Ishikawa (cell line): ENCODE results near the gene CCDC57.

Experiments
- CEBPB ChIP-seq: IDR thresholded peaks from 2 replicates; pipeline ENCODE4 v1.6.1; 2012
- CREB1 ChIP-seq: IDR thresholded peaks from 2 replicates; pipeline ENCODE4 v1.6.1; 2012; ENCODE audit warnings: low read depth
- EGR1 ChIP-seq: IDR thresholded peaks from 2 replicates; pipeline ENCODE4 v1.6.1; 2012
- EP300 ChIP-seq: IDR thresholded peaks from 2 replicates; pipeline ENCODE4 v1.6.1; 2012; ENCODE audit warnings: borderline replicate concordance
- FOXM1 ChIP-seq: IDR thresholded peaks from 2 replicates; pipeline ENCODE4 v1.6.1; 2012; ENCODE audit warnings: low read depth, borderline replicate concordance
- NFIC ChIP-seq: IDR thresholded peaks from 2 replicates; pipeline ENCODE4 v1.6.1; 2012
- RAD21 ChIP-seq: IDR thresholded peaks from 2 replicates; pipeline ENCODE4 v1.6.1; 2012; ENCODE audit warnings: low read depth
- TAF1 ChIP-seq: IDR thresholded peaks from 2 replicates; pipeline ENCODE4 v1.6.1; 2012; ENCODE audit warnings: low read depth, mild to moderate bottlenecking
- TCF12 ChIP-seq: IDR thresholded peaks from 2 replicates; pipeline ENCODE4 v1.6.1; 2012; ENCODE audit warnings: low read depth
- TEAD4 ChIP-seq: IDR thresholded peaks from 2 replicates; pipeline ENCODE4 v1.6.1; 2012
- YY1 ChIP-seq: IDR thresholded peaks from 2 replicates; pipeline ENCODE4 v1.6.1; 2012; ENCODE audit warnings: low read depth
- ZBTB7A ChIP-seq: IDR thresholded peaks from 2 replicates; pipeline ENCODE4 v1.6.1; 2012; ENCODE audit warnings: low read depth
- TF ChIP-seq, protein P1 (sequence below): IDR thresholded peaks from 2 replicates; pipeline ENCODE4 v1.6.1; 2012; ENCODE audit warnings: low read depth, mild to moderate bottlenecking
- TF ChIP-seq, protein P2 (sequence below): IDR thresholded peaks from 2 replicates; pipeline ENCODE4 v1.6.1; 2012
- TF ChIP-seq, protein P3 (sequence below): IDR thresholded peaks from 2 replicates; pipeline ENCODE4 v1.6.1; 2012

Gene CCDC57

DNA sequence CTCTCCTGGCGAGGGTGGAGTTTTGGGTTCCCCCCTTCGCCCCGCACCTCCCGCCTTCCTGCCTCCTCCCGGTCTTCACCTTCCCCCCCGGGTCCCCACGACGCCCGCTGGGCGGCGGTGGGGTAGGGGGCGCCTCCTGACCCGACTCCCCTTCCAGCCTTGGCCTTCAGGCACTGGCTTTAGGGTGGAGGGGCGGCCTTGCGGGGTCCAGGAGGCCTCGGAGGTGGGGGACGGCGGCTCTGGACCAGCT lies 18.6 kb upstream of the CCDC57 start:
- TF ChIP-seq NFIC = no peak
- TF ChIP-seq, protein P1, sequence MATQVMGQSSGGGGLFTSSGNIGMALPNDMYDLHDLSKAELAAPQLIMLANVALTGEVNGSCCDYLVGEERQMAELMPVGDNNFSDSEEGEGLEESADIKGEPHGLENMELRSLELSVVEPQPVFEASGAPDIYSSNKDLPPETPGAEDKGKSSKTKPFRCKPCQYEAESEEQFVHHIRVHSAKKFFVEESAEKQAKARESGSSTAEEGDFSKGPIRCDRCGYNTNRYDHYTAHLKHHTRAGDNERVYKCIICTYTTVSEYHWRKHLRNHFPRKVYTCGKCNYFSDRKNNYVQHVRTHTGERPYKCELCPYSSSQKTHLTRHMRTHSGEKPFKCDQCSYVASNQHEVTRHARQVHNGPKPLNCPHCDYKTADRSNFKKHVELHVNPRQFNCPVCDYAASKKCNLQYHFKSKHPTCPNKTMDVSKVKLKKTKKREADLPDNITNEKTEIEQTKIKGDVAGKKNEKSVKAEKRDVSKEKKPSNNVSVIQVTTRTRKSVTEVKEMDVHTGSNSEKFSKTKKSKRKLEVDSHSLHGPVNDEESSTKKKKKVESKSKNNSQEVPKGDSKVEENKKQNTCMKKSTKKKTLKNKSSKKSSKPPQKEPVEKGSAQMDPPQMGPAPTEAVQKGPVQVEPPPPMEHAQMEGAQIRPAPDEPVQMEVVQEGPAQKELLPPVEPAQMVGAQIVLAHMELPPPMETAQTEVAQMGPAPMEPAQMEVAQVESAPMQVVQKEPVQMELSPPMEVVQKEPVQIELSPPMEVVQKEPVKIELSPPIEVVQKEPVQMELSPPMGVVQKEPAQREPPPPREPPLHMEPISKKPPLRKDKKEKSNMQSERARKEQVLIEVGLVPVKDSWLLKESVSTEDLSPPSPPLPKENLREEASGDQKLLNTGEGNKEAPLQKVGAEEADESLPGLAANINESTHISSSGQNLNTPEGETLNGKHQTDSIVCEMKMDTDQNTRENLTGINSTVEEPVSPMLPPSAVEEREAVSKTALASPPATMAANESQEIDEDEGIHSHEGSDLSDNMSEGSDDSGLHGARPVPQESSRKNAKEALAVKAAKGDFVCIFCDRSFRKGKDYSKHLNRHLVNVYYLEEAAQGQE = no peak
- TF ChIP-seq TAF1 = 0 out of 2 replicates have a peak, but pooled peaks have one; percentile 12

DNA sequence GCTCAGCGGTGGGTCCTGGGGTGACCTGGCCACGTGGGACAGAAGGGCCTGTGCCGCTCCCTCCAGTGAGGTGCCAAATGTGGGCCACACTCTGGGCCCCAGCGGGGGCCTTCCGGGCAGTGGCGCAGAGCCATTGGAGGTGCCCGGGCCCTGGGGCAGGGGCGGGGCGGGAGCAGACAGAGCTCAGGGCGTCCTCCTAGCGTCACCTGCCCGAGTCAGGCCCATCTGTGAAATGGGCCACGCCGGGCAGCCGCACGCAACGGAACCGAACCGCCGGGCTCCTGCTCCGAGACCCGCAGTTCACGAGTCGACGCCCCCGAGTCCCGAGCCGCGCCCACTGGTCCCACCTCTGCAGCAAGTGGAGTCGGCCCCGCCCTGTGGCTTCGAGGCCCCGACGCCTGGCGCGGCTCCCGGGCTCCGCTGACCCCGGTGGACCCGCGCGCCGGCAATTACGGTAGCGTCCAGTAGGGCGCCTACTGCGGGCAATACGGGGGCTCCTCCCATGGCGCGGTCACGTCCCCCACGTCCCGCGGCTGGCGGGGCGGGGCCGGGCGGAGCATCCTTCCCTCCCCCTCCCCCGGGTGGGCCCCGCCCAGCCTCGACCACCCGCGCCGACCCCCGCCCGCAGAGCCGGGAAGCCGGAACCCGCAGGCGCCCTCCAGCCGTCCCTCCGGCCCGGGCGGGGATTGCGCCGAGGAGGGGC lies 18.1 kb upstream of the CCDC57 start:
- no peak for TF ChIP-seq CEBPB
- no peak for TF ChIP-seq TAF1
- no peak; the same call in 1 of the 2 replicates for TF ChIP-seq TEAD4
- peak; percentile 33; the same call in 1 of the 2 replicates for TF ChIP-seq YY1
- TF ChIP-seq EP300 = peak; percentile 48; the same call in 1 of the 2 replicates
- TF ChIP-seq, protein P2, sequence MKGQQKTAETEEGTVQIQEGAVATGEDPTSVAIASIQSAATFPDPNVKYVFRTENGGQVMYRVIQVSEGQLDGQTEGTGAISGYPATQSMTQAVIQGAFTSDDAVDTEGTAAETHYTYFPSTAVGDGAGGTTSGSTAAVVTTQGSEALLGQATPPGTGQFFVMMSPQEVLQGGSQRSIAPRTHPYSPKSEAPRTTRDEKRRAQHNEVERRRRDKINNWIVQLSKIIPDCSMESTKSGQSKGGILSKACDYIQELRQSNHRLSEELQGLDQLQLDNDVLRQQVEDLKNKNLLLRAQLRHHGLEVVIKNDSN = peak; percentile 78
- TF ChIP-seq RAD21 = no peak
- TF ChIP-seq, protein P1 = no peak
- TF ChIP-seq FOXM1 = no peak
- TF ChIP-seq ZBTB7A = peak; percentile 23; the same call in 1 of the 2 replicates
- TF ChIP-seq EGR1 = no peak
- TF ChIP-seq NFIC = peak; percentile 54
- TF ChIP-seq CREB1 = no peak
- peak; percentile 65; the same call in 1 of the 2 replicates for TF ChIP-seq TCF12
- TF ChIP-seq, protein P3, sequence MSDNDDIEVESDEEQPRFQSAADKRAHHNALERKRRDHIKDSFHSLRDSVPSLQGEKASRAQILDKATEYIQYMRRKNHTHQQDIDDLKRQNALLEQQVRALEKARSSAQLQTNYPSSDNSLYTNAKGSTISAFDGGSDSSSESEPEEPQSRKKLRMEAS = peak; percentile 84

DNA sequence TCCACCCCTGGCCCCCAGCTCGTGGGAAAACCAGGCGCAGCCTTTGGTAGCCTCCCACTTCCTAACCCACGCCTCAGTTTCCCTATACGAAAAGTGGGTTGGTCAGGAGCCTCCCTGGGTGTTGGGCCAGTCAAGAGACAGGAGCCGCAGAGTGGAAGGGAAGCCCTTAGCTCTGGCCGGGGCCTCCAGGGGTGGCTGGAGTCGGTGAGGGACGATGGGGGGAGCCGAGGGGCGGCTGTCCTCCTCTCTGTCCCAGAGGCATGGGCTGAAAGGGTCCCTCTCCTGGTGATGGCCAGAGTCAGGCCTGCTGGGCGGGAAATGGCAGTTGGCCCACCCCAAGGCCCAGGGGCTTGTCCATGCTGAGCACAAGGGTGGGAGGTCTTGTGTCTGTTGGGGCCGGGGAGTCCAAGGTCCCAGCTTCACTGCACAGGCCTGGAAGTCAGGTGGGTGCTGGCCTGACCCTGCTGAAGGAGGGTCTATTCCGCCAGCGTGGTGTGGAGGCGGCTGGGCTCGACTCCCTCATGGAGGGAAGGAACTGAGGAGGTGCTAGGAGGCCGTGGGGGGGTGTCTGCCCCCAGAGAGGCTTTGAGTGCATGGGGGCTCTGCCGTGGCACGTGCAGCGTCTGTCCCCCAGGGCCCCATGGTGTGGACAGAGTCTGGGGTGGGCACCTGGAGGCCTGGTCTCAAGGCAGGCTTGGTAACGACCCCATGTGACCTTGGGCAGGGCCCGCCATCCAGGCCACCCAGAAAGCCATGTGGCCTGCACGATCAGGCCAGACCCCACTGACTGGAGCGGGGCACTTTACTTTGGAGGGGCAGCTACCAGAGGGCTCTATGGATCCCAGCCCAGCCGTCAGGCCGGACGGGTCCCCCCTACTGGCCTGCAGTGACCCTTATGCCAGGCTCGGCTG lies 17.3 kb upstream of the CCDC57 start:
- TF ChIP-seq TAF1 = 0 out of 2 replicates have a peak, but pooled peaks have one; percentile 12
- TF ChIP-seq TEAD4 = no peak

DNA sequence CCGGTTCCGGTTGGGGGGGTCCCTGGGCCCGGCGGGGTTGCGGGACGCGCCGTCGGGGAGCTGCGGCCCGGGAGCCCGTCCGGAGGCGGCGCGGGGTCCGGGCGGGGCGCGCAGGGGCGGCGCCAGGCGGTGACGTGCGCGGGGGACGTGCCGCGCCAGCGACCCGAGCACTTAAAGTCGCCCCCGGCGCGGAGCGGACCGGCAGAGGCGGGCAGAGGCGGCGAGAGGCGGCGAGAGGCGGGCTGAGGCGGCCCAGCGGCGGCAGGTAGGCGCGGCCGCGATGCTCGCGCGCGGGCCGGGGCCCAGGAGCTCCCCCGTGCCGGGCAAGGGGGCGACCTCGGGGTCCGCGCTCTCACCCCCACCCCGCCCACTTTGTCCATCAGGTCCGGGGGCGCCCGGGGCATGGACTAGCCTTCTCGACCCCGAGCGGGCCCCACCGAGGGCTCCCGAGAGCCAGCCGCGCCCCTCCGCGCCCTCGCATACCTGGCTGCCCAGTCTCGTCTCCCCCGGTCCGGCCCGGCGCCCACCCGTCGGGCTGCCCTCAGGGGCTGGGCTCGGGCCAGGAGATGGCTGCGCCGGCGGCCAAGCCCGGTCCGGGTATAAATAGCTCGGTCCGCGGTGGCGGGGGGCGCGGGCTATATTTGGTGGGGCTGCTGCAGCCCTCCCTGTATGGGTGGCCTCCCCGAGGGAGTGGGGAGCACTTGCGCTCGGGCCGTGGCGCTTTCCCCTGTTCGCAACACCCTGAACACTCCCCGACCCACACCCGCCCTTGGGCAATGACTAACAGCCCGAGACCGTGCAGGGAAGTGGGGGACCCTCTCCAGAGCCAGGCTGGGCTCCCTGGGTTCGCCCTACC lies 16.4 kb upstream of the CCDC57 start, which contains the start of gene SLC16A3:
Gene SLC16A3, plus strand, starts transcription at position 201 of the 856 bp plus-strand sequence. CDS start 6,967 bp downstream, outside the sequence.
- peak; percentile 41; the same call in 1 of the 2 replicates for TF ChIP-seq TAF1
- no peak for TF ChIP-seq YY1
- peak; percentile 62 for TF ChIP-seq ZBTB7A

DNA sequence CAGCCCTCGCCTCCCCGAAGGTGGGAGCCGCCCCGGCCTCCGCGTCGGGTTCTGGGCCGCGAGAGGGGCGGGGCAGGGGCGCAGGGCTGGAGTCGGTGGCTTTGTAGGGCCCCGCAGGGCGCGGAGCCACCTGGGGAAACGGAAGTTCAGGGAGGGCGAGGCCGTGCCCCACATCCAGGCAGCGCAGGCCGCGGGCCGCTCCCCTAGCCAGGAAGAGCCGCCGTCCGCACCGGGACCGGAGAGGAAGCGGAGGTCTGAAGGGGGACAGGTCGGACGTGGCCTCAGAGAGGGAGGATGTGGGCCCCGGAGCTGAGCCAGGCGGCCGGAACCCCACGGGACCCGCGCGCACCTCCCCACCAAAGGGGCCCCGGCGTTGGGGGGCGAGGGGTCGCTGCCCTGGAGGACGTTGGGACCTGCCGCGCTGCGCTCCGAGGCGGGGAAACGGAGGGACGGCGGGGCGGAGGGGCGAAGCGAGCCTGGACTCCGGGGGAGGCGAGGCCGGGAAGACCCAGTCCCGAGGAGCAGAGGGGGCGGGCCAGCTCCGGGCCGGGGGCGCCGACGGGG lies 15.7 kb upstream of the CCDC57 start:
- TF ChIP-seq TAF1 (no peak), ZBTB7A (peak; percentile 17; the same call in 1 of the 2 replicates)

DNA sequence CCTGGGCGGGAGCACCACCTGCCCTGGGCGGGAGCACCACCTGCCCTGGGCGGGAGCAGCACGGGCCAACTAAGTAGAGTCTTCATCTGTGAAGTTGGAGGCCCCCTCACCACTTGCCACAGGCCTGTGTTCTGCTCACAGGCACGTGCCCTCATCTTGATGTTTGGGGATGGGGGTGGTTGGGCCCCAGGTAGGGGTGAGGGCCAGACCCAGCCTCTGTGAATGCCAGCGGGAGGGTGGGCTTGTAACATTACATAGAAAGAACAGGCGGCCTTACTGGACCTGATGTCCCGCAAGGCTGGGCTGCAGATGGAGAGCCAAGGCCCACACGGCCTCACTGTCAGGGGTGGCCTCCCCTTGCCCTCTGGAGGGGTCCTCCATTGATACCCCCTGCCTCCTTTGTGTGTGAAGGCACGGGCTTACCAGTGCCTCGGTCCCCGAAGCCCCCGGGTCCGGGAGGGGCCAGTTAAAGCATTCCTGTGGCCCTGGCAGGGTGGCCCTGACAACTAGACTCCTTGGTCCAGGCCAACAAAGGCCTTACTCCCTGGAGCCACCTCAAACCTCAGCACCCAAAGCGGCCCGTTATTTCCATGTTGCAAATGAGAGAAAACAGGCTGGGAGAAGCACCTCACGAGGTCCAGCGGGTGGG lies 15.1 kb upstream of the CCDC57 start:
- TF ChIP-seq CEBPB = no peak
- TF ChIP-seq, protein P1 = no peak
